K562 (cell line): ENCODE data around the gene ZNF804A. TPM values are rescaled to one million over a fixed set of nuclear protein-coding genes. Genes with fewer than 3 reads are reported as not detected.

Experiments
- ATAC-seq: fragments of 200-7000 bp; cut with Tn5 transposase; 3 replicates; pipeline ENCODE4 v1.9.1; 2020; ENCODE audit warnings: moderate library complexity
- BruUV-seq: library from RNA; stranded (reverse); fragments of 400-500 nt; replicated peaks from 2 replicates; lab custom pipeline; 2021; lab: Mats Ljungman, UMichigan
- CTCF ChIA-PET: fragments of 300-600 bp; formaldehyde crosslinking; extraction: SDS; loops from one replicate; lab custom pipeline; 2021; ENCODE audit warnings: low intra/inter-chr PET ratio; lab: Yijun Ruan, JAX
- POLR2A ChIA-PET: fragments of 300-600, 350-650 bp; sonication (Branson Sonifier 250); formaldehyde crosslinking; extraction: SDS; loops from one replicate; lab custom pipeline; 2021; ENCODE audit warnings: antibody characterized with exemption, inconsistent platforms; lab: Yijun Ruan, JAX
- DNase-seq, 4 experiments: peaks; one replicate each; pipeline versions ENCODE4 v3.0.0 to v3.0.0-alpha.2; 2011 to 2018; ENCODE audit warnings: low spot score in 3 of 4, mixed read lengths in 3 of 4; ENCODE audit errors: extremely low read depth in 1 of 4
- FAIRE-seq: peaks from 2 replicates; lab custom pipeline; 2011; peaks lifted over from hg19 to GRCh38; lab: Jason Lieb, UNC
- H2AFZ ChIP-seq: 2 replicates; pipeline ENCODE4 v1.6.0; 2011; ENCODE audit warnings: low read depth, low read length, control low read depth, inconsistent platforms
- H3K27ac ChIP-seq: fragments of 200-600 bp; 3 replicates; pipeline ENCODE4 v1.8.0; 2011; ENCODE audit warnings: low read depth, mild to moderate bottlenecking, control low read depth, inconsistent platforms, low read length, moderate library complexity, mixed read lengths; ENCODE audit errors: extremely low read depth
- H3K27me3 ChIP-seq, 2 experiments: fragments of 300-600 bp in 1 of 2; 2 replicates in 1 of 2; 3 replicates in 1 of 2; pipeline versions ENCODE4 v1.6.0 to v1.8.0; 2011; ENCODE audit warnings: inconsistent platforms in 2 of 2, low read length in 2 of 2, mild to moderate bottlenecking in 1 of 2, mixed read lengths in 1 of 2, moderate library complexity in 1 of 2; ENCODE audit not compliant: control insufficient read depth in 2 of 2, insufficient read depth in 2 of 2
- H3K36me3 ChIP-seq: fragments of 300-600 bp; 3 replicates; pipeline ENCODE4 v1.8.0; 2011; ENCODE audit warnings: mild to moderate bottlenecking, low read length, inconsistent platforms; ENCODE audit not compliant: control insufficient read depth, insufficient read depth
- H3K4me1 ChIP-seq, 2 experiments: fragments of 200-600 bp in 1 of 2; replicated peaks in 1 of 2; 2 replicates in 1 of 2; 3 replicates in 1 of 2; pipeline versions ENCODE4 v1.5.1 to v1.8.0; 2011; ENCODE audit warnings: inconsistent platforms in 2 of 2, low read length in 2 of 2, mild to moderate bottlenecking in 1 of 2, mixed read lengths in 1 of 2, moderate library complexity in 1 of 2; ENCODE audit not compliant: control insufficient read depth in 2 of 2, insufficient read depth in 2 of 2
- H3K4me2 ChIP-seq: 2 replicates; pipeline ENCODE4 v1.6.1; 2011; ENCODE audit warnings: low read length, control low read depth, inconsistent platforms, mixed read lengths; ENCODE audit not compliant: insufficient read depth
- H3K4me3 ChIP-seq: fragments of 200-600 bp; sonication (generic), shearing (Covaris generic); 2 replicates; pipeline ENCODE4 v1.5.1; 2016; ENCODE audit warnings: control low read depth, inconsistent platforms
- H3K79me2 ChIP-seq: fragments of 200-600 bp; 3 replicates; pipeline ENCODE4 v1.8.0; 2011; ENCODE audit warnings: low read length, inconsistent platforms; ENCODE audit not compliant: control insufficient read depth, insufficient read depth
- H3K9ac ChIP-seq, 2 experiments: 2 replicates each; pipeline versions ENCODE4 v1.6.0 to v1.6.1; 2011; ENCODE audit warnings: low read depth in 2 of 2, low read length in 2 of 2, control low read depth in 1 of 2, inconsistent platforms in 1 of 2, mild to moderate bottlenecking in 1 of 2, mixed read lengths in 1 of 2; ENCODE audit not compliant: insufficient read depth in 1 of 2
- H3K9me1 ChIP-seq: one replicate; pipeline ENCODE4 v1.6.0; 2011; ENCODE audit warnings: inconsistent platforms, mild to moderate bottlenecking, low read length, moderate library complexity; ENCODE audit not compliant: control insufficient read depth, insufficient read depth
- H3K9me3 ChIP-seq: replicated peaks from 2 replicates; pipeline ENCODE4 v1.5.1; 2011; ENCODE audit warnings: low read depth, low read length, inconsistent platforms; ENCODE audit not compliant: control insufficient read depth, insufficient read depth
- H4K20me1 ChIP-seq: replicated peaks from 2 replicates; pipeline ENCODE4 v1.6.1; 2011; ENCODE audit warnings: low read length, inconsistent platforms, mixed read lengths; ENCODE audit not compliant: control insufficient read depth, insufficient read depth
- CBX1 ChIP-seq: sonication (generic); IDR thresholded peaks from 2 replicates; pipeline ENCODE4 v1.6.1; 2016; ENCODE audit warnings: antibody characterized with exemption, low read depth, mild to moderate bottlenecking
- CEBPG ChIP-seq, 3 experiments: fragments of 200-800 bp in 1 of 3; sonication (Bioruptor generic) in 1 of 3; sonication (generic) in 1 of 3; formaldehyde crosslinking in 1 of 3; IDR thresholded peaks in 2 of 3; conservative IDR thresholded peaks in 1 of 3; 2 replicates each; pipeline versions ENCODE4 v1.6.1 to v1.8.0; 2016 to 2022; ENCODE audit warnings: missing compliant biosample characterization in 2 of 3, missing genetic modification characterization in 2 of 3, mild to moderate bottlenecking in 1 of 3, missing genetic modification reagents in 1 of 3
- ELK1 ChIP-seq: sonication (generic); formaldehyde crosslinking; IDR thresholded peaks from 2 replicates; pipeline ENCODE4 v1.8.1; 2022; ENCODE audit warnings: missing genetic modification reagents
- FOXM1 ChIP-seq, 2 experiments: fragments of 450-650 bp in 1 of 2; sonication (generic) in 1 of 2; formaldehyde crosslinking in 1 of 2; IDR thresholded peaks; 2 replicates each; pipeline versions ENCODE4 v1.6.1 to v1.9.0; 2017 to 2022; ENCODE audit warnings: low read depth in 2 of 2, mild to moderate bottlenecking in 2 of 2, missing genetic modification reagents in 1 of 2, moderate library complexity in 1 of 2
- HDAC3 ChIP-seq: fragments of 450-650 bp; IDR thresholded peaks from 2 replicates; pipeline ENCODE4 v1.6.1; 2018; ENCODE audit warnings: borderline replicate concordance, mild to moderate bottlenecking, moderate library complexity; ENCODE audit not compliant: partially characterized antibody
- HMG20B ChIP-seq: fragments of 250-450 bp; sonication (Bioruptor Pico); IDR thresholded peaks from 2 replicates; pipeline ENCODE4 v1.5.0; 2021; ENCODE audit warnings: mild to moderate bottlenecking
- MEF2D ChIP-seq: conservative IDR thresholded peaks from 2 replicates; pipeline ENCODE4 v1.6.1; 2016; ENCODE audit warnings: low read depth, missing genetic modification characterization, missing compliant biosample characterization
- MLLT1 ChIP-seq, 2 experiments: fragments of 450-650 bp; IDR thresholded peaks; 2 replicates each; pipeline ENCODE4 v1.6.1; 2016
- MNT ChIP-seq, 2 experiments: fragments of 450-650 bp; conservative IDR thresholded peaks; 2 replicates each; pipeline ENCODE4 v1.6.1; 2017; ENCODE audit warnings: mild to moderate bottlenecking in 2 of 2, moderate library complexity in 2 of 2
- PHF8 ChIP-seq: fragments of 200-600 bp; sonication (generic); IDR thresholded peaks from 2 replicates; pipeline ENCODE4 v1.6.1; 2012; ENCODE audit warnings: mixed run types, mild to moderate bottlenecking, inconsistent platforms, low read length, moderate library complexity, borderline replicate concordance
- ZFP30 ChIP-seq: fragments of 250-450 bp; sonication (Bioruptor Pico); IDR thresholded peaks from 2 replicates; pipeline ENCODE4 v1.8.0; 2022; ENCODE audit warnings: moderate library complexity, mild to moderate bottlenecking, inconsistent platforms, borderline replicate concordance
- ZNF121 ChIP-seq: sonication (generic); formaldehyde crosslinking; conservative IDR thresholded peaks from 2 replicates; pipeline ENCODE4 v1.8.0; 2022; ENCODE audit warnings: missing genetic modification reagents
- ZNF57 ChIP-seq: fragments of 450-650 bp; formaldehyde crosslinking; IDR thresholded peaks from 2 replicates; pipeline ENCODE4 v1.4.0; 2020; ENCODE audit warnings: mild to moderate bottlenecking, moderate library complexity
- in situ Hi-C: fragments of 300-500 bp; cut with MboI; formaldehyde crosslinking; loops from 4 replicates; pipeline ENCODE4 v1.15.0; 2018; ENCODE audit warnings: inconsistent platforms, mixed read lengths
- intact Hi-C: fragments of 100-400 bp; cut with micrococcal nuclease; formaldehyde crosslinking; loops from 2 replicates; pipeline ENCODE4 v1.14.2; 2022
- polyA plus RNA-seq, 8 experiments: library from polyadenylated mRNA; depleted of rRNA in 4 of 8; stranded (reverse) in 5 of 8; unstranded in 3 of 8; fragments of >200 nt; fragmentation: Nextera tagmentation in 2 of 8; fragmentation: Illumina TruSeq in 1 of 8; extraction: Ambion mirVana in 2 of 8; extraction: Trizol in 1 of 8; gene quantifications; 2 replicates each; pipeline versions ENCODE4 v1.2.1 to v1.2.3, GENCODE V29; 2011 to 2014; ENCODE audit warnings: inconsistent platforms in 1 of 8, missing spikeins in 1 of 8
- total RNA-seq, 7 experiments: library from RNA; depleted of rRNA in 6 of 7; stranded (reverse); fragments of >200 nt in 6 of 7; fragmentation: Illumina TruSeq in 2 of 7; extraction: Trizol in 2 of 7; gene quantifications; 2 replicates each; pipeline versions ENCODE4 v1.2.1 to v1.2.3, GENCODE V29; 2011 to 2021; ENCODE audit warnings: low replicate concordance in 1 of 7

ZNF804A gene
- total and polyA plus RNA-seq, 9 of the 15 experiments (the other 6 are each of a cell fraction or from before 2014, with no cell fraction given): 0.01 to 1.2 (median 0.73) TPM

- TF ChIP-seq MNT (conservative IDR thresholded peaks at IDR 0.05): no peak
- no peak for TF ChIP-seq HMG20B
- TF ChIP-seq MEF2D (tag): no peak
- TF ChIP-seq CBX1: no peak
- no peak for TF ChIP-seq ZNF121 (CRISPR knock-in tag)
- TF ChIP-seq CEBPG (CRISPR knock-in tag; IDR thresholded peaks at IDR 0.05): no peak
- no peak for TF ChIP-seq CEBPG (tag; conservative IDR thresholded peaks at IDR 0.05 in 1 of 2, IDR thresholded peaks at IDR 0.05 in 1 of 2)
- TF ChIP-seq ZNF57 (CRISPR knock-in tag): no peak
- TF ChIP-seq HDAC3: no peak
These were observed 132.0 kb downstream of the ZNF804A start (continued) for GRCh38 chr2:184730288-184730687.

- Histone ChIP-seq H3K27me3 (no peaks in the 10 kb centered on the region), H2AFZ (no peak overlapping the region), H3K4me1 (no peaks in the 10 kb centered on the region), H4K20me1 (no peaks in the 10 kb centered on the region), H3K36me3 (no peaks in the 10 kb centered on the region), H3K9me1 (no peaks in the 10 kb centered on the region), H3K9me3 (no peaks in the 10 kb centered on the region), H3K4me2 (no peak overlapping the region), H3K4me3 (no peak overlapping the region), H3K27ac (no peak overlapping the region), H3K9ac (no peak overlapping the region), H3K79me2 (no peaks in the 10 kb centered on the region)
- BruUV-seq: no TSS peak
- ChIA-PET POLR2A (no interaction called here), CTCF (no interaction called here)
- in situ Hi-C loops (no loop called here), intact Hi-C loops (no loop called here)
- DNase-seq (no peak), ATAC-seq (no peak), FAIRE-seq (no peak)
- TF ChIP-seq PHF8: no peak
- no peak for TF ChIP-seq FOXM1 (IDR thresholded peaks at IDR 0.05; ENCODE audit: low read depth)
- no peak for TF ChIP-seq FOXM1 (CRISPR knock-in tag; IDR thresholded peaks at IDR 0.05; ENCODE audit: low read depth)
- TF ChIP-seq MLLT1 (IDR thresholded peaks at IDR 0.05): no peak
- TF ChIP-seq ZFP30 (CRISPR knock-in tag): no peak
- TF ChIP-seq ELK1: no peak
These were observed 136.0 kb downstream of the ZNF804A start for GRCh38 chr2:184734338-184734737.
